ENCODE data around the gene OXSM. TPM values are rescaled to one million over a fixed set of nuclear protein-coding genes. Genes with fewer than 3 reads are reported as not detected.

OXSM gene
- total RNA-seq, 1 experiment from 2014 or later, result 11.1 TPM

DNA sequence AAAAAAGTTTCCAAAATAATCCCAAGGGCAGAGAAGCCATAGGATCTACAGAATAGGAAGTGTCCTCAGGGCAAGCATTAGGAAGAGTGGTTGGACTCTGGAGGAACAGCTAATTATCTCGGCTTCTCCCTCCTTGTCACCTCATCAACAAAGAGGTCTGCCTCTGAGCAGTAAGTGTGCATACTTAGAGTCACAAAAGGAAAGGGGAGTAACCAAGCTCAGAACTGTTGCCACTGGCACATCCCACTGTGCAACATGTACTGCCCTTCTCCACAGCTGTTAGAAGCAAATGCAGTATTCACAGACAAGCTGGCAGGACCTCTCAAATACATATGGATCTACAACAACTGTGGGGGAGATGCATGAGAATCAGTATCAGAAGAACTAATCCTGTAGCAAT lies 38.2 kb upstream of the OXSM start:
- Mint-ChIP-seq H3K4me3 (ENCODE audit: unreplicated experiment) (no peak overlapping the region), H3K36me3 (ENCODE audit: insufficient read depth, unreplicated experiment) (peaks cover 20% of the 10 kb centered on the region), H3K27me3 (ENCODE audit: insufficient read depth, unreplicated experiment) (no peaks in the 10 kb centered on the region), H3K27ac (ENCODE audit: unreplicated experiment) (no peak overlapping the region), H3K4me1 (ENCODE audit: low read depth, unreplicated experiment) (no peaks in the 10 kb centered on the region), H3K9me3 (ENCODE audit: unreplicated experiment) (no peaks in the 10 kb centered on the region)
- intact Hi-C loops (cut with micrococcal nuclease; ENCODE audit: unreplicated experiment), result no loop called here
- Histone ChIP-seq H3K4me3 (ENCODE audit: low read depth, low read length) (no peak overlapping the region), H3K9me3 (no peaks in the 10 kb centered on the region), H3K27me3 (replicated peaks; ENCODE audit: control insufficient read depth, insufficient read depth, low read length) (no peaks in the 10 kb centered on the region), H3K4me1 (no peaks in the 10 kb centered on the region), H3K36me3 (ENCODE audit: control insufficient read depth, insufficient read depth, low read length) (no peaks in the 10 kb centered on the region; the same call in 1 of the 2 replicates)
- no TSS peak for BruUV-seq (replicated peaks)
- POLR2A ChIA-PET, result no interaction called here
- CTCF ChIA-PET, result no interaction called here
- DNase-seq, result no peak
- TF ChIP-seq, protein P1, sequence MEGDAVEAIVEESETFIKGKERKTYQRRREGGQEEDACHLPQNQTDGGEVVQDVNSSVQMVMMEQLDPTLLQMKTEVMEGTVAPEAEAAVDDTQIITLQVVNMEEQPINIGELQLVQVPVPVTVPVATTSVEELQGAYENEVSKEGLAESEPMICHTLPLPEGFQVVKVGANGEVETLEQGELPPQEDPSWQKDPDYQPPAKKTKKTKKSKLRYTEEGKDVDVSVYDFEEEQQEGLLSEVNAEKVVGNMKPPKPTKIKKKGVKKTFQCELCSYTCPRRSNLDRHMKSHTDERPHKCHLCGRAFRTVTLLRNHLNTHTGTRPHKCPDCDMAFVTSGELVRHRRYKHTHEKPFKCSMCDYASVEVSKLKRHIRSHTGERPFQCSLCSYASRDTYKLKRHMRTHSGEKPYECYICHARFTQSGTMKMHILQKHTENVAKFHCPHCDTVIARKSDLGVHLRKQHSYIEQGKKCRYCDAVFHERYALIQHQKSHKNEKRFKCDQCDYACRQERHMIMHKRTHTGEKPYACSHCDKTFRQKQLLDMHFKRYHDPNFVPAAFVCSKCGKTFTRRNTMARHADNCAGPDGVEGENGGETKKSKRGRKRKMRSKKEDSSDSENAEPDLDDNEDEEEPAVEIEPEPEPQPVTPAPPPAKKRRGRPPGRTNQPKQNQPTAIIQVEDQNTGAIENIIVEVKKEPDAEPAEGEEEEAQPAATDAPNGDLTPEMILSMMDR (IDR thresholded peaks at IDR 0.05; ENCODE audit: insufficient read depth in 1 of 2, low read depth in 1 of 2, low read length in 1 of 2, severe bottlenecking in 1 of 2, unreplicated experiment in 1 of 2), result no peak

DNA sequence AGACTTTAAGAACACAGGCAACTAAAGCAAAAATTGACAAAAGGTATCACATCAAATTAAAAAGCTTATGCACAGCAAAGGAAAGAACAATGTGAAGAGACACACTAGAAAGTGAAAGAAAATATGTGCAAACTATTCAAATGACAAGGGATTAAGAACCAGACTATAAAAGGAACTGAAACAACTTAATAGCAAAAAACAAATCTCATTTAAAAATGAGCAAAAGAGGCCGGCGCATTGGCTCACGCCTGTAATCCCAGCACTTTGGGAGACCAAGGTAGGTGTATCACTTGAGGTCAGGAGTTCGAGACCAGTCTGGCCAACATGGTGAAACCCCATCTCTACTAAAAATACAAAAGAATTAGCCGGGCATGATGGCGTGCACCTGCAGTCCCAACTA lies 21.0 kb upstream of the OXSM start:
- Histone ChIP-seq H3K4me3 (ENCODE audit: low read depth, low read length) (no peak overlapping the region), H3K36me3 (ENCODE audit: control insufficient read depth, insufficient read depth, low read length) (no peaks in the 10 kb centered on the region), H3K4me1 (no peaks in the 10 kb centered on the region), H3K27me3 (replicated peaks; ENCODE audit: control insufficient read depth, insufficient read depth, low read length) (no peaks in the 10 kb centered on the region), H3K9me3 (0 out of 2 replicates have a peak, but pooled peaks cover 4% of the 10 kb centered on the region)
- no peak for DNase-seq
- H3K4me3 Mint-ChIP-seq (ENCODE audit: unreplicated experiment), result no peak overlapping the region
- H3K27me3 Mint-ChIP-seq (ENCODE audit: insufficient read depth, unreplicated experiment), result no peaks in the 10 kb centered on the region
- H3K4me1 Mint-ChIP-seq (ENCODE audit: low read depth, unreplicated experiment), result no peaks in the 10 kb centered on the region
- H3K27ac Mint-ChIP-seq (ENCODE audit: unreplicated experiment), result no peak overlapping the region
- BruUV-seq (replicated peaks), result no TSS peak
- ChIA-PET POLR2A (no interaction called here), CTCF (no interaction called here)
- intact Hi-C loops (cut with micrococcal nuclease; ENCODE audit: unreplicated experiment), result no loop called here
- H3K36me3 Mint-ChIP-seq (ENCODE audit: insufficient read depth, unreplicated experiment), result peaks cover 26% of the 10 kb centered on the region
- H3K9me3 Mint-ChIP-seq (ENCODE audit: unreplicated experiment), result peaks cover 28% of the 10 kb centered on the region
- TF ChIP-seq, protein P1 (IDR thresholded peaks at IDR 0.05; ENCODE audit: insufficient read depth in 1 of 2, low read depth in 1 of 2, low read length in 1 of 2, severe bottlenecking in 1 of 2, unreplicated experiment in 1 of 2), result no peak

DNA sequence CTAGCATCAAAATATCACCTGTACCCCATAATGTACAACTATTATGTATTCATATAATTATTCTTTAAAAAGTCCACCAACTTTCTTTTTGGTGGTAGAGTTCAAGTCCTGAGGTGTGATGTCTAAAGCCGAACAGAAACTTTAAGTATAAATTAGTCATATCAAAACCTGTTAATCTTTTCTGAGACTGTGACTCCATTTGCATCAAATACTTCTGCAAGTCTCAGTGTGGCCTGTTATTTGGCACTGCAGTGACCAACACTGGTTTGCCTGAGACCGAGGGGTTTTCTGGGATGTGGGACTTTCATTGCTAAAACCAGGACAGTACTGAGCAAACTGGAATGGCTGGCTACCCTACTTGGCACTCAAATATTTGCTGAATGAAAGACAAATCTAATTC lies 14.0 kb upstream of the OXSM start:
- Histone ChIP-seq H3K4me1 (no peaks in the 10 kb centered on the region), H3K9me3 (0 out of 2 replicates have a peak, but pooled peaks cover 4% of the 10 kb centered on the region), H3K4me3 (ENCODE audit: low read depth, low read length) (no peak overlapping the region), H3K36me3 (ENCODE audit: control insufficient read depth, insufficient read depth, low read length) (peaks cover 3% of the 10 kb centered on the region), H3K27me3 (replicated peaks; ENCODE audit: control insufficient read depth, insufficient read depth, low read length) (no peaks in the 10 kb centered on the region)
- Mint-ChIP-seq H3K9me3 (ENCODE audit: unreplicated experiment) (peaks cover 23% of the 10 kb centered on the region), H3K27ac (ENCODE audit: unreplicated experiment) (no peak overlapping the region), H3K36me3 (ENCODE audit: insufficient read depth, unreplicated experiment) (peaks cover 57% of the 10 kb centered on the region), H3K27me3 (ENCODE audit: insufficient read depth, unreplicated experiment) (no peaks in the 10 kb centered on the region), H3K4me1 (ENCODE audit: low read depth, unreplicated experiment) (no peaks in the 10 kb centered on the region), H3K4me3 (ENCODE audit: unreplicated experiment) (no peak overlapping the region)
- TF ChIP-seq, protein P1 (IDR thresholded peaks at IDR 0.05; ENCODE audit: insufficient read depth in 1 of 2, low read depth in 1 of 2, low read length in 1 of 2, severe bottlenecking in 1 of 2, unreplicated experiment in 1 of 2), result no peak
- ChIA-PET POLR2A (no interaction called here), CTCF (no interaction called here)
- intact Hi-C loops (cut with micrococcal nuclease; ENCODE audit: unreplicated experiment), result no loop called here
- no peak for DNase-seq
- no TSS peak for BruUV-seq (replicated peaks)
